Mucosa of gallbladder (tissue), 1 donor: ENCODE results near the gene STARD6. TPM values are rescaled to one million over a fixed set of nuclear protein-coding genes. Genes with fewer than 3 reads are reported as not detected.
"Not testable (repeated sequence)": the region's sequence is repeated elsewhere in the genome, so short reads cannot be mapped to it uniquely, and the experiment has no call there.

Experiments
- DNase-seq: peaks from one replicate; pipeline ENCODE4 v3.0.0-alpha.2; 2020; ENCODE audit warnings: low spot score
- total RNA-seq: library from RNA; stranded (reverse); gene quantifications from one replicate; pipeline ENCODE4 v1.2.1, GENCODE V29; 2021
- donor health status: DM: no; HTN: no; CAD: no.

STARD6 gene, protein sequence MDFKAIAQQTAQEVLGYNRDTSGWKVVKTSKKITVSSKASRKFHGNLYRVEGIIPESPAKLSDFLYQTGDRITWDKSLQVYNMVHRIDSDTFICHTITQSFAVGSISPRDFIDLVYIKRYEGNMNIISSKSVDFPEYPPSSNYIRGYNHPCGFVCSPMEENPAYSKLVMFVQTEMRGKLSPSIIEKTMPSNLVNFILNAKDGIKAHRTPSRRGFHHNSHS
- total RNA-seq: not detected

DNA sequence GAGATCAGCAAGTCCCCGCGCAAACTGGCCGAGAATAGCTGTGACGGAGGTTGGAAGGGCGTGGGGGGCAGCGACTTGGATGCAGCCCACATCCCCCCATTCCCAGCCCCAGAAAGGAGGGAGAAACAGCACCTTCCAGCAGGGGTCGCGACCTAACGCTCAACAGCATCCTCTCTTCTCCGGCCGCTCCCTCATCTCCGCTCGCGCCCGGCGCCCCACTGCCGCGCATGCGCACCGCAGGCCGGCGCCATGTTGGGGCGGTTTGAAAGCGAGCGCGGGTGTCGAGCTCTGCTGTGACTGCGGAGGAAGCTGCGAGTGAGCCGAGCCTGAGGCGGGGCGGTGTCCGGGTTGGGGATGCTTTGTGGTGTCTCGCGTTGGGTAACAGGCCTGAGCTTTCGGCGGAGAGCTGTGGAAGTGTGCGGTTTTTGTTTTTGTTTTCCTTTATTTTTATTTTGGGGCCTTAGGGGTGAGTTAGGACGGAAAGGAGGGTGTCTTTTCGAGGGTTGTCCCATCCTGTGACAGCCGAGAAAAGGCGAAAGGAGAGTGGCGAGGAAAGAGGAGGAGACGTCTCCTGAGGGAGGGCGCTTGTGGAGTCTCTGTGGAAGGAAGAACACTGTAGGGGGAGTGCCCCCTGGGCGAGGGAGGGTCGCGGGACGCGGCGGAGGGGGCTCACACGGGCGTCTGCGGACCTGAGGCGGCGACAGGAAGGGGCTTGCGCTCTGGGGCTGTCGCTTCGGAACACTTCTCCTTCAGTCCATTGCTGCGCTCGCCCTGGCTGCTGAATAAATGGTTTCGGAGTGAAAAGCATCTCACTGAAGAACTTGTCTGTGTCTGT, at the start of gene STARD6, which contains the start of gene C18orf54:
STARD6 (minus strand) TSS at position 199 of the 835 bp plus-strand sequence. CDS start 3,285 bp downstream, outside the sequence.
C18orf54 (plus strand) TSS at position 247 of the 835 bp plus-strand sequence. CDS start 2,667 bp downstream, outside the sequence.
- peak; percentile 87 for DNase-seq

DNA sequence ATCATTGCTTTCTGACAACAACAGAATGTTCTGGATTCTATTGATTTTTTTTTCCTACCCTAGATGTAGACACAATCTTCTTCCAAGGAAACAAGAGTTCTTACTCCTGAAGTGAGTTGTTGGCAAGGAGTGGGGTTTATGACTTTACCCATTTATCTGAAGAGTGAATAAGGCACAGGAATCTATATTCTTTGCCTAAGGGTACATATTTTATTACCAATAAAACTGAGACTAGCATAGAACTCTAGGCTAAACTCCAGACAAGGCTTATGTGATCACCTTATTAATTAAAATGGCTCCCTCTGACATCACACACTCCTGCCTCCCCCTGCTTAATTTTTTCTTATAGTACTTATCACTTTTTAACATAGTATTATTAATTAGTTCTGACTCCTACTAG, 47.6 kb upstream of the STARD6 start:
- no peak for DNase-seq

DNA sequence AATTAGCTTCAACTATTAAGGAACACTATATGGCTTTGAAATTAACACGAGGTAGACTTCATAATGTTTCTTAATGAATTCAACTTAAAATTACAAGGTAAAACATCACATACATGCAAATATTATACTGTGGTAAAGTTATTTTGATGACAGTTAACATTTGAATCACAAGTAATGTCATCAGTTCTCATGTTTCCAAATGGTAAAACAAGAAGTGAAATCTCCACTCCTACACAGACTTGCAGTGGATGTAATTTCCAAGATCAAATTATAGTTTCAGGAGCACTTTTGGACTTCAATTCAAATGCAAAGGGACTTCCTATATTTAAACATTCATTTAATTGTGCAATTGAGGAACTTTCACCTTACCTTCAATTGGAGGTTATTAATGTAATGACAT, 39.1 kb upstream of the STARD6 start:
- DNase-seq: no peak

DNA sequence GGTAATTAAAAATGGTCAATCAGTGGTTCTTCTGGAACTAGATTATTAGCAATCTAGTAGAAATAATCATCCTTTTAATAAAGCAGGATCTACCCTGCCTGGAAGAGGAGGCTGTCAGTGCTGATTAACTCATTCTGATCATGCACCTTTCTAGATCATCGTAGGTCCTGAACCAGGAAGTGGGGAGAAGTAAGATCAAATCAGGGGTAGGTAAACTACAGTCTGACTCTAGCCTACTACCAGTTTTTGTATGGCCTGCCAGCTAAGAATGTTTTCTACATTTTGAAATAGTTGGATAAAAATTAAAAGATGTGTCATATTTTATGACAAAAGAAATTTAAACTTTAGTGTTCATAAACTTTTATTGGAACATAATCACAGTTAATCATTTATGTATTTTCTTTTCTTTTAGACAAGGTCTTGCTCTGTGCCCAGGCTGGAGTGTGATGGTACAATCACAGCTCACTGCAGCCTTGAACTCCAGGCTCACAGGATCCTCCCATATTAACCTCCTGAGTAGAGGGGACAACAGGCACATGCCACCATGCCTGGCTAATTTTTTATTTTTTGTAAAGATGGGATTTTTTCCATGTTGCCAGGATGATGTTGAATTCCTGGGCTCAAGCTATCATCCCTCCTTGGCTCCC, 36.1 kb upstream of the STARD6 start:
- DNase-seq: no peak

DNA sequence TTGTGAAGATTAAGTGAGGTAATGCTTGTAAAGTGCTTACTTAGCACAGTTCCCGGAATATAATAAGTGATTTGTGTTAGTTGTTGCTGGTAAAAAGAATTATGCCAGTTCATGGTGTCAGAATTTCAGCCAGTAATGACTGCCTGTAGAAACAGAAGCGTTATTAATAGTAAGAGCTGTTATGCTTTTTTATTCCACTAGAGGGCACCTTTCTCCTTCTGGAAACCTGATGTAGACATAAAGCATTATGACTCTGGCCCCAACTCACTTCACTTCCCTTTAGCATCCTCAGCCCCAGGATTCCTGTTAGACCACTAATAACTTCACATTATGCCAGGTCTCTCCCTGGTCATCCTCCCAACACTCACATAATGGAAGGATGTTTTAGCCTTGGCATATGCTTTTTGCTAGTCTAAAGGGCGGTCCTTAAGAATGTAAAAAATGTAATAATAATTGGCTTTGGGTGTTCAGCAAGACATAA, 34.9 kb upstream of the STARD6 start:
- DNase-seq: no peak

DNA sequence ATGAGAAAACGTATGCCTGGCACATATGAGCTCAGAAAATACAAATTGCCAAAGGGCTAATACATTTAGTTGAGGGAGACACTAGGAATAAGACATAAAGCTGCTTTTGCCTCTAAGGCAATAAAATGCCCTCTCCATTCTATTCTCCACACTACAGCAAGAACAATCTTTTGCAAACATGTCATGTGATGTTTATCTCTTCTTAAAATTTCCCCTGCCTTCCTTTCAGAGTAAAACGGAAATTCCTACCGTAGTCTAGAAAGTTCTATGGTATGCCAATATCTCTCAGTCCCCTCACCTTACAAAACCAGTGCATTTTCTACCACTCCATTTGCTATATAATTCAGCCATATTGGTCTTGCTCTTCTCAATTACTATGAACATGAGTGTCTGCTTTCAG, 33.2 kb upstream of the STARD6 start:
- no peak for DNase-seq

DNA sequence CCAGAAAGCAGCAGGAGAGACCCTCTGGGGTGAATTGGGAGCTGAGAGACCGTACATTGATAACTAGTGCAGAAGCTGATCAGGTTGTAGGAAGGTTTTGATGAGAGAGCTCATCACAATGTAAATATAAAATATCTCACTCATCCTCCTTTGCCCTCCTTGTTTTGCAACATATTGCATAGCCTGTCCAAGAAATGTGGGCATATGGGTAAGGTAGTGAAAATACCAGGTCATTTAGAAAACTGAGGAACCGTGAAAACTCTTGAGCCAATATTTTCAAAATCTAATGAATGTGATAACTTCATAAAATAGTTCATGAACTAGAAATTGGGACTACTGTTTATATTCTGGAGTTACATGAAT, 31.5 kb upstream of the STARD6 start:
- DNase-seq: no peak

DNA sequence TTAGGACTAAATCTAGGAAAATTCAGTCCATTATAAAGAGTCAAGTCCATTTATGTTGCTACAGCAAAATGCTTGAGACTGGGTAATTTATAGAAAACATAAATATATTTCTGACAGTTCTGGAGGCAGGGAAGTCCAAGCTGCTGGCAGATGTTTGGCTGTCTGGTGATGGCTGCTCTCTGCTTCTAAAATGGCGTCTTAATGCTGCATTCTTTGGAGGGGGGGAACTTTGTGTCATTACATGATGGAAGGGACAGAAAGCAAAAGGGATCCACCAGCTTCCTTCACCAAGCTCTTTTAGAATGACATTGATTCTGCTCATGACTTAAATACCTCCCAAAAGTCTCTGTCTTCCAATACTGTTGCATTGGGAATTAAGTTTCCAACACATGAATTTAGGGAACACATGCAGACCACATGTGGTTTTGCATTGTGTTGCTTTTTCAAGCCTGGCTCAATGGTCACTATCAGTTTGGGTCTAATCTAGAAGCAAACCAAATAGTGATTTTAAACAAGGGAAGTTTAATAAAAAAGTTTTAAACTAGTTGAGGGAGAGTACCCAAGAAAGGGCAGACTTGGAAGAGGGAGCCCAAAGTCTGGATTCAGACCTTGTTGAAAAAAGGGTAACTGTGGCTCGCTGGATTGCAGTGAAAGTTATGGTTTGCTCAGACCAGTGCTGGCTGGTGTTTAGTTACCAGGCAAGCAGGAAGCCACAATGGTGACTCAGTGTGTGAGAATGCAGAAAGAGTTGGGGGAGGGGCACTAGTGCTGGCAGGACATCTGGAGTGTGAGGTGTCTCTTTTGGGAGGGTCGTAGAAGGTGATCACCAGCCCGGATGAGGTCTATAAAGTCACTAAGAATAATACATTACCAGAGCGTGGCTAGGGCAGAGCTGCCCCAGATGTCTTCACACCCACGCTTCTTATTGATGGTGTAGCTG, 30.8 kb upstream of the STARD6 start:
- DNase-seq: peak; percentile 40

DNA sequence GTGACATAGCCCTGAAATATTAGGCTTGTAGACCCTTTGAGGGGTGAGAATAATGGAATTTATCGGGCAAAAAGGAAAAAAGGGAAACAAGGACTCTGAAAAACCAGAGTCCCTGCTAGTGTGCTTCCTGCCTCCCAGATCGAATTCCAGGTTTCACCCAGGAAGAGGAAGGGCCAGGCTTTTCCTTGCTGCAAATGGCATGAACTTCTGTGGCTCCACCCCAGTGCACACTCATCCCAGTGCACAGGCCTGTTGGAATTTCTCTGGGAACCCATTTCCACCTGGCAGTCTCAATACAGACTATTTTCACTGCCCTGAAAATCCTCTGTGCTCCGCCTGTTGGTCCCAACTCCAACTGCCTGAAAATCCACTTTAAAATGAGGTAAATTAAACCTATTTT, 30.0 kb upstream of the STARD6 start:
- no peak for DNase-seq

DNA sequence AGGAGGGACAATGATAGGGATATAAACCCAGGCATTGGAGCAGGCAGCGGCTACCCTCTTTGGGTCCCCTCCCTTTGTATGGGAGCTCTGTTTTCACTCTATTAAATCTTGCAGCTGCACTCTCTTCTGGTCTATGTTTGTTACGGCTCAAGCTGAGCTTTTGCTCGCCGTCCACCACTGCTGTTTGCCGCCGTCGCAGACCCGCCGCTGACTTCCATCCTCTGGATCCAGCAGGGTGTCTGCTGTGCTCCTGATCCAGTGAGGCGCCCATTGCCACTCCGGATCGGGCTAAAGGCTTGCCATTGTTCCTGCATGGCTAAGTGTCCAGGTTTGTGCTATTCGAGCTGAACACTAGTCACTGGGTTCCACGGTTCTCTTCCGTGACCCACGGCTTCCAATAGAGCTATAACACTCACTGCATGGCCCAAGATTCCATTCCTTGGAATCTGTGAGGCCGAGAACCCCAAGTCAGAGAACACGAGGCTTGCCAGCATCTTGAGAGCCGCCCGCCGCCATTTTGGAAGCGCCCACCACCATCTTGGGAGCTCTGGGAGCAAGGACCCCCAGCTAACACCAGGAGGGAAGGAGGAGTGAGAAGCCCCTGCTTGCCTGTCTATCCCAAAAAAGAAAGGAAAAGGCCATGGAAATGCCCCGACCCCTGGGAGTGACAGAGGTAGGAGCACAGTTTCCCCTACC, 29.3 kb upstream of the STARD6 start:
- not testable (repeated sequence) for DNase-seq

DNA sequence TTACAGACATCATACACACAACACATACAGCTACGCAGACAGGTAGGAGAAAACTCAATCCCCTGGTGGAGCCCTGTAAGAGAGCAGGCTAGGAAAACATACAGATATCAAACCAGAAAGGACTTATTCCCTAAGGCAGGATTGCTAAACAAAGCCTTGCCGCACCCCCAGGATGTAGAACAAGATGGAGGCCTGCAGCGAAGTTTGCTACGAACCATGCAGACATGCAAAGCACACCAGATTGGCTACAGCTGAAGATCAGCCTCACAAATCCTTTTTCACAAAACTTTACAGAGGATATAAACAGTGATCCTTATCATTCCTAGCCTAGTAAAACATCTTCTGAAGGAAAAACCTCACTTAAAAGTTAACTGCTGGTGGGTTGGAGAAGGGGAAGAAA, 28.4 kb upstream of the STARD6 start:
- DNase-seq: no peak

DNA sequence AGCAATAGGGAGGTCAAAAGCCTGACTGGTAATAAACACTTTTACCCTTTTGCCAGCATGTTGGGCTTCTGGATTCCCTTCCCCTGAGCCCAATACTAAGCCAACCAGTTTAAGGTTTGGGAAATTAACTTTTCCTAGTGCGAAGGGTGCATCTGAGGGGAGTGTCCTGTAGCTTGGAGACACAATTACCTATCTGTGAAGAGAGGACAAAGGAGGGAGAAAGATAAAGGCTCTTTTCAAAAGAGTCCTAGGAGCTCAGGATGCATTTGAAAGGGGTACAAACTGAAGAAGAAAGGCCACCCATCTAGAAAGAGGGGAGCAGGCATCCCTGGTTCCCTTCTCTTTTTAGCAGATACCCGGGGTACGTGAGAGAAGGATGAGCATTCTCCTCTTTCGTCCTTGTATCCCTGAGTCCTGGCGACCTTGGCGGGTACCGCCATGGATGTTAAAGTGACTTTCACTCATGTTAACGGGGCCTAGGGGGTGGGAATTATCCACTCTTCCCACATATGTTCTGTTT, 25.1 kb upstream of the STARD6 start:
- DNase-seq: no peak

DNA sequence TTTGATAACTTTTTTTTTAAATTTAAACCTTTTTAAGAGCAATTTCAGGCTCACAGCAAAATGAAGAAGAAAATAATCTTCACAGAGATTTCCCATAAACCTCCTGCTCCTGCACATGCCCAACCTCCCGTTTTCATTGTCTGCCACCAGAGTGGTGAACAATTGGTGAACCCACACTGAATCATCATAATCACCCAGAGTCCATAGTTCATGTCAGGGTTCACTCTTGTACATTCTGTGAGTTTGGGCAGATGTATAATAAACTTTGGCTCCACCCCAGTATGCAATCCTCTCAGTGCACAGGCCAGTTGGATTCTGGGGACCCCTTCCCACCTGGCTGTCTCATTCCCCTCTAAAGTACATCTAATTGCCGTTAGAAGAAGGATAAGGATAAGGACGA, 24.4 kb upstream of the STARD6 start:
- DNase-seq: no peak

DNA sequence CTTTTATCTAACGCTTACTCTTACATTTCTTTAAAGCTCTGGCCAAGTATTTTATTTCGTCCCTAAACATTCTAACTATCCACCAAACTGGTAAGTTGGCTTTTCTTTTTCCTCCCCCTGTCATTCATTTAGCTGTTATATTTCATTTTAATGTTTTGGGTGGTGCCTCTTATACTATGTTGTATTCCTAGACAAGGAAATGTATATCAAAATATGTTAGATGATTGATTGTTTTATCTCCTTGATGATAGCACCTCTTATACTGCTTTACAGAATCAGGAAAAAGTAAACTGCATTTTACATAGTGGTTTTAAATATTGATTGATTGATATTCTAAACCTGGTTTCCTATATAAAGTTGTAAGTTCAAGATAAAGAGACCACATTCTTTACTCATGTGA, 24.0 kb upstream of the STARD6 start:
- DNase-seq: no peak

DNA sequence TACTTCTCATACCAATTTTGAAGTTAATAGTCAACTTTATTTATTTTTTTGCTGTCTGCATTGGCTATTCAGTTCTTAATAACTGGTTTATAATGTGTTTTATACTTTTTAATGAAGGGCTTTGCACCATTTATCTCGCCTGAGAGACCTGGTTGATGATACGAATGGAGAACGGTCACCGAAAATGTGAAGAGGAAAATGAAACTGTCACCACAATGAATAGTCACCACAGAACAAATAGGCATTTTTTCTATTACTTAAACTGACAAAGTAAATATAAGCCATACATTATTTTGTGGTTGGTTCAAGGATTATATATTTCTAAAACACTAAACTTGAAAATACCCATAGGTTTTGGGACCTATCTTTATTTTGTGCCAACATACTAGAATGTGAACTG, 20.4 kb upstream of the STARD6 start:
- DNase-seq: no peak

DNA sequence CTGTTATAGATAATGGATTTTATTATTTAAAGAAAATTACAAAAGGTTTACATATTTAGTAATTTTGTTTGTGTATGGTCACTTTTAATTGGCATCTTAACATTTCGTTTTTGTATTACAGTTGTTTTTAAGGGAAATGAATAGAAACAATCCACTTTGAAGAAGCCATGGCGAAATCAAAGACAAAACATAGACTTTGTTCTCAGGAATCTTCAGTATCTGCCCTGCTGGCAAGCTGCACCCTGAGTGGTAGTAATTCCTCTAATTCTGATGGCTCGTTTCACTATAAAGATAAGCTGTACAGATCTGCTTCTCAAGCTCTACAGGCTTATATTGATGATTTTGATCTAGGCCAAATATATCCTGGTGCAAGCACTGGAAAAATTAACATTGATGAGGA, 2.7 kb upstream of the STARD6 start:
- DNase-seq: no peak

DNA sequence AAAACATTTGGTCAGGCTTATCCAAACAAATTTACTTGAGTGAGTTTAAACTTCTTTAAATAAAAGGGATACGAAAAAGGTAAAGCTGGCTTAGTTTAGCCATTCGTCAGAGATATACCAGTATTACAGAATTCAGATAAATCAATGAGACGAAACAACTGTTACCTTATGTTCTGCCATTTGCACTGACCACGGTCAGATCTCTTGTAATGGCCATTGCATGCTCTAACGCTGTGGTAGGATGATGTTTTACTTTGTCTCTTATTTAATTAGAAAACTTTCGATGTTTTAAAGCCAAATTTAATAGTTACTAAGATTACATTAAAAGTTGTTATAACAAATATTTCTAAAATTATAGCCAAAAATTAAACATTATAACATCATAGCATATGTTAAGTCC, 1.6 kb upstream of the STARD6 start:
- DNase-seq: no peak

DNA sequence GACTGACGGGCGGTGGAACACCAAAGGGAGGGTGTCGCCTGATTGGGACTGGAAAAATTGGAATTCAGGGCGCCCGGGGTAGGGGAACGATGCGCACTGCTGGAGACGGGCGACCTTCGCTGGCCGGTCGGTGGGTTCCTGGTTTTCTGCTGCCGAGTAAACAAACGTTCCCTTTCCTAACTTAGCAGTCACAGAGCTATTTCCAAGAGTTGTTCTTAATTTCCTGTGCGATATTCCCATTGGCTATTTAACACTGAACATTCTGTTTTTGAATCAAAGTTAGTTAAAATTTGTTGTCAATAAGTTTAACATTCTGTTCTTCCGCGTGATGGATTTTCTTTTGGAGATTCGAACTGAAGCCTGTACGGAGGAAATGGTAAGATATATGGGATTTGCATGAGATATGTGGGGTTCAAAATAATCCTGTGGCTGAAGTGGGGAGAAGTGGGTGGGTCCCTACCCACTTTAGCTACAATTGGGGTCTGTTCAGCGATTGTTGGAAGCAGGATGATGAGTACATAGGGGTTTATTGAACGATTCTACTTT, 910 bp upstream of the STARD6 start:
- no peak for DNase-seq

DNA sequence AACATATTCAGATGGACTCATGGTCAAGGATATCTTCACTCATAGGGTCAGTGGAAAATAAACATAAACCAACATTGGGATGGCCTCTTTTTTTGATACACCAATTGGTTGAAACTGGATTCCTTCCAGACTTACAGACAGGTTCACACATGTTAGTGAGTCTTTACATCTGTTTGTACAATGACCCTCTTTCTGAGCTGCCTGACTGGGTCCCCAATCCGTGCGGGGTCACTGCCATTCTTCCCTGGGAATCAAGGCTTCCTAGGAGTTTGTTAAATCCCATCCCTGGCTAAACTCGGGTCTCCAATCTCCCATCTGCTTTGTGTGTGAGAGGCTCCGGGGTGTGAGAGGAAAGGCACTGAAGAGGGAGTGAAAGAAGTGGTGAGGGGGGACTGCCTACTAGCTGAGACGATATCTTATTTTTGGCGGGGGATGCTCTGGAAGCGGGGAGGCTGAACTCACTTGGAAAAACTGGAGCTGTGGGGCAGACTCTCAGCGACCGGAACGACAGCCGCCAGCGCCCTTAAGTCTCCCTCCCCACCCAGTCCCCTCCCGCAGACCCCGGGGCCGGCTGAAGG, 487 bp downstream of the STARD6 start:
- no peak for DNase-seq

DNA sequence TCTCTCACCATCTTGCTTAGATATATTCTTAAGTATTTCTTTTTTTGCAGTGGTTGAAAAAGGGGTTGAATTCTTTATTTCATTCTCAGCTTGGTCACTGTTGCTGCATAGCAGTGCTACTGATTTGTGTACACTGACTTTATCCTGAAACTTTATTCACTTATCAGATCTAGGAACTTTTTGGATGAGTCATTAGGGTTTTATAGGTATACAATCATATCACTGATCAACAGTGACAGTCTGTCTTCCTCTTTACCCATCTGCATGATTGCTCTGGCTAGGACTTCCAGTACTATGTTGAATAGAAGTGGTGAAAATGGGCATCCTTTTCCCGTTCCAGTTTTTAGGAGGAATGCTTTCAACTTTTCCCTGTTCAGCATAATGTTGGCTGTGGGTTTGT, 6.5 kb downstream of the STARD6 start:
- no peak for DNase-seq
